Testis (tissue), 2 donors: Measurements from ENCODE around the gene APLF.

Experiments
- CTCF ChIP-seq, 3 experiments: fragments of 450-650 bp in 2 of 3; fragments of 200-600 bp in 1 of 3; sonication (generic) in 1 of 3; IDR thresholded peaks; one replicate each; pipeline ENCODE4 v1.5.1; 2016 to 2019; ENCODE audit warnings: antibody characterized with exemption in 3 of 3, mild to moderate bottlenecking in 2 of 3, moderate library complexity in 1 of 3
- POLR2A ChIP-seq: fragments of 450-650 bp; IDR thresholded peaks from one replicate; pipeline ENCODE4 v1.6.1; 2017; ENCODE audit warnings: antibody characterized with exemption, mild to moderate bottlenecking, moderate library complexity

GRCh38 chr2:68436270-68436669 lies 31.1 kb upstream of the APLF start:
- TF ChIP-seq CTCF (IDR thresholded peaks at IDR 0.05): no peak
- TF ChIP-seq POLR2A: no peak
